ENCODE results near the gene BAHCC1. TPM values are rescaled to one million over a fixed set of nuclear protein-coding genes. Genes with fewer than 3 reads are reported as not detected.
A peak's percentile ranks its signal among the peaks of the same experiment; 100 is the strongest.

Gene BAHCC1
- total RNA-seq, 1 experiment from 2014 or later = 11.0 TPM

- no peak for DNase-seq (ENCODE audit: low read depth)
These were observed 8.6 kb upstream of the BAHCC1 start for GRCh38 chr17:81386646-81387099.

GRCh38 chr17:81387100-81388090 is 7.9 kb upstream of the BAHCC1 start:
- peak; percentile 66 for DNase-seq (ENCODE audit: low read depth)

GRCh38 chr17:81388091-81388611 is 7.1 kb upstream of the BAHCC1 start:
- no peak for DNase-seq (ENCODE audit: low read depth)

- DNase-seq (ENCODE audit: low read depth) = no peak
These were observed 6.5 kb upstream of the BAHCC1 start for GRCh38 chr17:81388612-81389367.

- DNase-seq (ENCODE audit: low read depth) = no peak
These were observed 5.7 kb upstream of the BAHCC1 start for GRCh38 chr17:81389585-81389984.

GRCh38 chr17:81390029-81390872 is 5.0 kb upstream of the BAHCC1 start:
- DNase-seq (ENCODE audit: low read depth) = no peak

- no peak for DNase-seq (ENCODE audit: low read depth)
These were observed 4.4 kb upstream of the BAHCC1 start for GRCh38 chr17:81390873-81391255.

GRCh38 chr17:81391293-81391935 is 3.8 kb upstream of the BAHCC1 start:
- no peak for DNase-seq (ENCODE audit: low read depth)

GRCh38 chr17:81391936-81392908 is 3.0 kb upstream of the BAHCC1 start:
- no peak for DNase-seq (ENCODE audit: low read depth)

GRCh38 chr17:81392909-81393654 is 2.2 kb upstream of the BAHCC1 start:
- DNase-seq (ENCODE audit: low read depth) = peak; percentile 46

GRCh38 chr17:81393684-81394376 is 1.4 kb upstream of the BAHCC1 start:
- DNase-seq (ENCODE audit: low read depth) = peak; percentile 100

- DNase-seq (ENCODE audit: low read depth) = no peak
These were observed 808 bp upstream of the BAHCC1 start for GRCh38 chr17:81394377-81394920.

- DNase-seq (ENCODE audit: low read depth) = no peak
These were observed 482 bp downstream of the BAHCC1 start for GRCh38 chr17:81395600-81396277.

GRCh38 chr17:81396278-81396721 is 1.0 kb downstream of the BAHCC1 start:
- no peak for DNase-seq (ENCODE audit: low read depth)

- peak; percentile 81 for DNase-seq (ENCODE audit: low read depth)
These were observed 1.6 kb downstream of the BAHCC1 start for GRCh38 chr17:81396722-81397313.

GRCh38 chr17:81397314-81398175 is 2.3 kb downstream of the BAHCC1 start:
- peak; percentile 73 for DNase-seq (ENCODE audit: low read depth)

All from Daoy (cell line).